GM21786 (cell line): ENCODE results near the gene SPRR1B.
"Not testable (repeated sequence)": the region's sequence is repeated elsewhere in the genome, so short reads cannot be mapped to it uniquely, and the experiment has no call there.

Experiments
- ATAC-seq: cut with Tn5 transposase; IDR thresholded peaks from one replicate; pipeline ENCODE4 v1.9.1; 2021; ENCODE audit not compliant: unreplicated experiment

SPRR1B gene

DNA sequence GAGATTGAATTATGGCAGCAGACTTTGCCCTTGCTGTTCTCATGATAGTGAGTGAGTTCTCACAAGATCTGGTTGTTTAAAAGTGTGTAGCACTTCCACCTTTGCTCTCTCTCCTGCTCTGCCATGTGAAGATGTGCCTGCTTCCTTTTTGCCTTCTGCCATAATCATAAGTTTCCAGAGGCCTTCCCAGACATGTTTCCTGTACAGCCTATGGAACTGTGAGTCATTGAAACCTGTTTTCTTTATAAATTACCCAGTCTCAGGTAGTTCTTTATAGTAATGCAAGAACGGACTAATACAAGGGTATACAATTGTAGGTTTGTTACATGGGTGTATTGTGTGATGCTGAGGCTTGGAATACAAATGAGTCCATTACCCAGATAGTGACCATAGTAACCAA is 4.2 kb downstream of the SPRR1B start:
- ATAC-seq, result no peak

DNA sequence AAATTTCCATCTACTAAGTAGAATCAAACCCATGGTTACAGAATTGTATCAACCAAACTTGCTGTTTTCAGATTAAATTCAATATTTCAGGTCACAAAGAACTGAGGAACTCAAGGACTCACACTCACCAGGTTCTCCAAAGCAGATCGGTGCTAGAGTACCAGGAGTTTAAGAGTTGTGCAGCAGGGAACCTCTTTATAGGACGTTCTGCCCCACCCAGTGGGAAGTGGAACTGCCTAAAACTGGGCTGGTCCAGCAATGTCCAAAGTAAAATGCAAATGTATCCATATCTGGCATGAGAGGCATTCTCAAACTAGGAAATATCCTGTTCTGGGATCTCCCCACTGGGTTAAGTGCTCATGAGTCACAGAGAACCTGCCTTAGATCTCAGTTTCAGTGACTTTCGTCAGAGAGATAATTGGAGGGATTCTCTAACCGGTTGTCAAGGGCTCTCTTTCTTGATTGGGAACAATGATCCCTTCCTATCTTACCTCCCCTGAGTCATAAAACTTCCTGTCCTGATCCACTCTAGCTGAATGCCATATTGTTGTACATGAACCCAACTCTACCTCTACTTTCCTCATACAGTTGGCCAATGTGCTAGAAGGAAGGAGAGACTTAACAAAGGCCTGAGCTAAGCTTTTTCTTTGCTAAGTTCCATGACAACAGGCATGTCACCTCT is 10.1 kb downstream of the SPRR1B start, which contains the start of gene SPRR2D:
Gene SPRR2D (minus strand): TSS at position 171 of the 682 bp plus-strand sequence. CDS start 774 bp downstream, outside the sequence.
- ATAC-seq, result no peak

DNA sequence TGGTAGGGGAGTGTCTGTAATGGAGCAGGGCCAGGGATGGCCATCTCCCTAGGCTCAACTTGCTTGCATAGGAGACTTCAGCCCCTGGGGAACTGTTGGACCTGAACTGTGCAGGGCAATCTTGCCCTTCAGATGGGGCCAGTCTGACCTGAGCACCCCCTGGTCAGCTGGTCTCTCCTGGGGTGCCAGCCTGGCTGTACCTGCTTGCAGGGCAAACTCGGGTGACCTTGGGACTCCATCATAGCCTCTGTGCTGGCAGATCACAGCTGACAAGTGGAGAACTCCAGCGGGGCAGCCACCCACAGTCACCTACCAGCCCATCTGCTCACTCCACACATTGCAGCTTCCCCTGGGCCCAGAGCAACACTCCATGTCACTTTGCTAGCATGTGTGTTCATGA is 18.2 kb downstream of the SPRR1B start:
- ATAC-seq, result no peak

DNA sequence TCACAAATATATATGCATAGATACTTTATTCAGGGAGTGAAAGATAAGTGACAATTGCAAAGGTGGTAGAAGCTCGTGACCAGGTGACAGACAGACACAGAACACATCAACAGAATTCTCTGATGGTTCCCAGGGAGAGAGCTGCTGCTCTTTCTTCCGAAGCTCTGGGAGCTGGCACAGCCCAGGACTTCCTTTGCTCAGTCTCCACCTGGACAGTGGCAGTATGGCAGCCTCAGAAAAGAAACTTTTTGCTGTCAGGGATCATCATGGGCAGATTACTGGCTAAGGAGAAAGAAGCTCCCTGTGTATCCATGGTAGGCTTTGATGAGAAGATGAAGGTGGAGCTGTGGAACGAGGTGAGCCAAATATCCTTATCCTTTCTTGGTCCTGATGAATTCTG is 25.1 kb downstream of the SPRR1B start:
- ATAC-seq, result not testable (repeated sequence)

DNA sequence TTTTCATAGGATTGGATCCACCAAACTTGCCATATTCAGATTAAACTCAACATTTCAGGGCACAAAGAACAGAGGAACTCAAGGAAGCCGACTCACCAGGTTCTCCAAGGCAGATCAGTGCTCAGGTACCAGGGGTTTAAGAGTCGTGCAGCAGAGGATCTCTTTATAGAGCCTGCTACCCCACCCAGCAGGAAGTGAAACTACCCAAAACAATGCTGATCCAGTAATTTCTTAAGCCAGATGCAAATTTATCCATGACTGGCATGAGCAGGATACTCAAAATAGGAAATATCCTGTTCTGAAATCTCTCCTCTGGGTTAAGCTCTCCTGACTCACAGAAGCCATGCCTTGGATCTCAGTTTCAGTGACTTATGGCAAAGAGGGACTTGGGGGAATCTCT is 26.4 kb downstream of the SPRR1B start, which contains the start of gene SPRR2A:
Gene SPRR2A (minus strand): TSS at position 138 of the 400 bp plus-strand sequence. CDS start 777 bp downstream, outside the sequence.
- no peak for ATAC-seq

DNA sequence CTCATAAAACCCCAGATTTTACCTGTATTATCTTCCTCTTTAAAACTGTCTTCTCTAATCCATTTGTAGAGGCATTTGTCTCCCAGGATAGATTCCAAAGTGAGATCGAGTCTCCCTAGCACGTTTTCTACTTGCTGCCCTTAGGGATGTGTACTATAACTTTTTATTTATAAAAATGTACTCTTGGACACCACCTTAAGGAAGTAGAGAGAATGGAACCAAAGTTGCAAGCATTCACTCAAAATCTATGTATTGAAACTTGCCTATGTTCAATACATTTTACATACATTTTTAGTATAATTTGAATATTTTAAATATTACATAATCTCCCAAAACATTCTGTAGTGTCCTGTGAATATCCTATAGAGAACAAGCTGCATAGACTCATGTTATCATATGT is 27.2 kb downstream of the SPRR1B start:
- ATAC-seq, result no peak

DNA sequence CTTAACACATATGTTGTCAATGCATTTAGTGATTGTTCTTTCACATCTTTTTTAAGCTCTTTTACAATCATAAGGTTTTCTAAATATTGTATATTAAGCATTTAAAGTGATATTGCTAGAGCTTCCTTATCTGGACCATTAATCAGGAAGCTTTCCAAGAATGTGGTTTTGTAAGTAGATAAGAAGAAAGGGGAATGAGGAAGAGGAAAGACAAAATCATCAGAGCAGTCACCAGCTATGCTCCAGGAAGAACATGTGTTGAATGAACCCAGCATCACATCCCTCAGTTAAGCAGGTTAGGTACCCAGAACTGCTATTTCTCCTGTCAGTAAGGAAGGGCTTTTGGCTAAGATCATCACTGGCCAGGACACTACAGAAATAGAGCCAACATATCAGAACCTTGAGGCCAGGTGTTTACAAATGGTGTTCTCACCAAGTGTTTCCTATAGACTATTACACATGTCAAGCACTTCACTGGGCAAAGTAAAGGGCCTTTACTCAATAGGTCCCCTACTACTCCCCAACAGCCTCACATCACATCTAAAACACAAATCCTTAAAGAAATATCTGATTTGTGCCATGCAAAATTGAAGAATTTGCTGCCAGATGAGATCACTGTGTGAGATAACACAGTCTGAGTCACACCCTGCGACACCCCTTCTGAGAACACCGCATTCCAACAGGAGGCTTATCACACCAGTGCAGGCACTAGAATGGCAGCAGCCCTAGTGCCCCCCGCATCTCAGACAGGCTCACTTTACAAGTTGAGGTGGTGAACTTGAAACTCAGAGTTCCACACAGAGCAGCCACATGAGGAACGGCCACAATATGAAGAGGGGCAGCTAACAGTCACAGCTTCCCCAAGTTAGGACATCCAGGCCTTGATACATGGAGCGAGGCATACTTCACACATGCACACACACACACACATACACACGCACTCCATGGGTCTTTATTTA is 28.1 kb downstream of the SPRR1B start:
- ATAC-seq, result no peak

DNA sequence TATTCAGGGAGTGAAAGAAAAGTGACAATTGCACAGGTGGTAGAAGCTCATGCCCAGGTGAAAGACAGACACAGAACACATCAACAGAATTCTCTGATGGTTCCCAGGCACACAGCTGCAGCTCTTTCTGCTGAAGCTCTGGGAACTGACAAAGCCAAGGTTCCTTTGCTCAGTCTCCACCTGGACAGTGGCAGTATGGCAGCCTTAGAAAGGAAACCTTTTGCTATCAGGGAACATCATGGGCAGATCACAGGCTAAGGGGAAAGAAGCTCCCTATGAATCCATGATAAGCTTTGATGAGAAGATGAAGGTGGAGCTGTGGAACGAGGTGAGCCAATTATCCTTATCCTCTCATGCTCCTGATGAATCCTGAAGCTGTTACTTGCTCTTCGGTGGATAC is 39.2 kb downstream of the SPRR1B start:
- ATAC-seq, result no peak

DNA sequence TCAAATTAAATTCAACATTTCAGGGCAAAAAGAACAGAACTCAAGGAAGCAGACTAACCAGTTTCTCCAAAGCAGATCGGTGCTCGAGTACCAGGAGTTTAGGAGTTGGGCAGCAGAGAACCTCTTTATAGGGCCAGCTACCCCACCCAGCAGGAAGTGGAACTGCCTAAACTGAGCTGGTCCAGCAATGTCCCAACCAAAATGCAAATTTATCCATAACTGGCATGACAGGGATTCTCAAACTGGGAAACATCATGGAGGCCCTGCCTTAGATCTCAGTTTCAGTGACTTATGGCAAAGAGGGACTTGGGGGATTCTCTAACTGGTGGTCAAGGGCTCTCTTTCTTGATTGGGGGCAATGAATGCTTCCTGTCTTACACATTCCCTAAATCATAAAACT is 40.5 kb downstream of the SPRR1B start, which contains the start of gene SPRR2B:
Gene SPRR2B (minus strand): TSS at position 101 of the 400 bp plus-strand sequence. CDS start 772 bp downstream, outside the sequence.
- ATAC-seq, result no peak

DNA sequence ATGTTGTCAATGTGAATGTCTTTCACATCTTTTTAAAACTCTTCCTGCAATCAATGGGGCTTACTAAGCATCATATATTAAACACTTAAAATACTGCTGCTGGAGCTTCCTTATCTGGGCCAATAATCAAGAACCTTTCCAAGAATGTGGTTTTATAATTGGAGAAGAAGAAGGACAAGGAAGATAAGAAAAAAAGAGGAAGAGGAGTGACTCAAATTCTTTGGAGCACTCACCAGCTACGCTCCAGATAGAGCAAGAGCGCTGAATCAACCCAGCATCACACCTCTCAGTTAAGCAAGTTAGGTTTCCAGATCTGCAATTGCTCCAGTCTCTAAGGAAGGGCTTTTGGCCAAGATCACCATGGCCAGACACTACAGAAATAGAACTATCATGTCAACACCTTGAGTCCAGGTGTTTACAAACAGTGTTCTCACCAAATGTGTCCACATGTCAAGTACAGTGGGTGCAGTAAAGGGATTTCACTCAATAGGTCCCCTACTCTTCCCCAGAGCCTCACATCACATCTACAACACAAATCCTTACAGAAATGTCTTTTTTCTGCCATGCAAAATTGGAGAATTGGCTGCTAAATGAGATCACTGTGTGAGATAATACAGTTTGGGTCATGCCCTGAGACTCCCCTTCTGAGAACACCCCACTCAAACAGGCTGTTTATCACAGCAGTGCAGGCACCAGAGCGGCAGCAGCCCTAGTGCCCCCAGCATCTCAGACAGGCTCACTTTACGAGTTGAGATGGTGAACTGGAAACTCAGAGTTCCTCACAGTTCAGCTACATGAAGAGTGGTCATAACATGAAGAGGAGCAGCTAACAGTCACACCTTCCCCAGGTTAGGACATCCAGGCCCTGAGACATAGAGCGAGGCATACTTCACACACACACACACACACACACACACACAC is 42.1 kb downstream of the SPRR1B start:
- no peak for ATAC-seq

DNA sequence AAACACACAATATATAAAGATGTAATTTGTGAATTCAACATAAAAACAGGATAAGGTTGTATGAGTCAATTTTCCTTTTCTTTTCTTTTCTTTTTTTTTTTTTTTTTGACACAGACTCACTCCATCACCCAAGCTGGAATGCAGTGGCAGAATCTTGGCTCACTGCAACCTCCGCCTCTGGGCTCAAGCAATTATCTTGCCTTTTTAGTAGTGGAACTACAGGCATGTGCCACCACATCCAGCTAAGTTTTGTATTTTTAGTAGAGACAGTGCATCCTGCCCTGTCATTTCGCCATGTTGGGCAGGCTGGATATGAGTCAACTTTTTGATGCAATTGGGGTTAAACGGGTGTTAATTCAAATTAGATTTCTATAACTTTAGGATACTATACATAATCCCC is 50.7 kb downstream of the SPRR1B start:
- ATAC-seq, result no peak
